GM18868 (cell line): ENCODE results near the gene KLRC2.
"Not testable (repeated sequence)": the region's sequence is repeated elsewhere in the genome, so short reads cannot be mapped to it uniquely, and the experiment has no call there.

Source experiments
- ATAC-seq: cut with Tn5 transposase; IDR thresholded peaks from one replicate; pipeline ENCODE4 v1.9.1; 2021; ENCODE audit warnings: mild to moderate bottlenecking, moderate library complexity; ENCODE audit not compliant: unreplicated experiment

The KLRC2 gene

GRCh38 chr12:10435816-10436215, at the start of gene KLRC2:
Gene KLRC2 (minus strand): TSS chr12:10436010. CDS start chr12:10435986, 24 bp downstream.
- ATAC-seq = not testable (repeated sequence)

- not testable (repeated sequence) for ATAC-seq
Measured at GRCh38 chr12:10481901-10482300, 46.1 kb upstream of the KLRC2 start.

- not testable (repeated sequence) for ATAC-seq
Measured at GRCh38 chr12:10472808-10473207, 37.0 kb upstream of the KLRC2 start.

- ATAC-seq = no peak
Measured at GRCh38 chr12:10469701-10470100, 33.9 kb upstream of the KLRC2 start.

GRCh38 chr12:10466311-10466710, 30.5 kb upstream of the KLRC2 start:
- no peak for ATAC-seq

- no peak for ATAC-seq
Measured at GRCh38 chr12:10457760-10458159, 21.9 kb upstream of the KLRC2 start.

GRCh38 chr12:10456856-10457255, 21.0 kb upstream of the KLRC2 start:
- ATAC-seq = no peak

GRCh38 chr12:10455766-10456165, 20.0 kb upstream of the KLRC2 start:
- ATAC-seq = no peak

GRCh38 chr12:10454531-10454930, 18.7 kb upstream of the KLRC2 start:
- no peak for ATAC-seq

GRCh38 chr12:10453156-10453555, 17.3 kb upstream of the KLRC2 start, which contains the start of gene KLRC1:
Gene KLRC1 (minus strand): TSS chr12:10453377. CDS start chr12:10451156, 2,221 bp downstream.
- no peak for ATAC-seq

GRCh38 chr12:10448236-10448635, 12.4 kb upstream of the KLRC2 start:
- no peak for ATAC-seq

- ATAC-seq = not testable (repeated sequence)
Measured at GRCh38 chr12:10446052-10446451, 10.2 kb upstream of the KLRC2 start.

GRCh38 chr12:10441144-10441543, 5.3 kb upstream of the KLRC2 start:
- ATAC-seq = not testable (repeated sequence)

- ATAC-seq = not testable (repeated sequence)
Measured at GRCh38 chr12:10439608-10440274, 3.9 kb upstream of the KLRC2 start.

- not testable (repeated sequence) for ATAC-seq
Measured at GRCh38 chr12:10437601-10438000, 1.8 kb upstream of the KLRC2 start.

GRCh38 chr12:10430623-10431022, 5.2 kb downstream of the KLRC2 start:
- not testable (repeated sequence) for ATAC-seq

GRCh38 chr12:10425938-10426337, 9.9 kb downstream of the KLRC2 start:
- ATAC-seq = not testable (repeated sequence)

GRCh38 chr12:10424260-10424899, 11.4 kb downstream of the KLRC2 start:
- ATAC-seq = not testable (repeated sequence)

GRCh38 chr12:10422159-10422558, 13.7 kb downstream of the KLRC2 start:
- ATAC-seq = not testable (repeated sequence)

- not testable (repeated sequence) for ATAC-seq
Measured at GRCh38 chr12:10420334-10420733, 15.5 kb downstream of the KLRC2 start, which contains the start of gene KLRC3. Gene KLRC3 (minus strand): TSS chr12:10420595. CDS start chr12:10420550, 45 bp downstream.

GRCh38 chr12:10409392-10409791, 26.4 kb downstream of the KLRC2 start, which contains the start of gene KLRC4:
Gene KLRC4 (minus strand): TSS chr12:10409757. CDS start chr12:10409575, 182 bp downstream.
- ATAC-seq = no peak

GRCh38 chr12:10408842-10409241, 27.0 kb downstream of the KLRC2 start:
- no peak for ATAC-seq
